BE2C (cell line): ENCODE data around the gene SLX4IP.

Experiments used
- DNase-seq: peaks from one replicate; pipeline ENCODE4 v3.0.0-alpha.2; 2020
- H3K27me3 ChIP-seq: fragments of 250-450 bp; sonication (Bioruptor Pico); 2 replicates; pipeline ENCODE4 v1.5.1; 2020; ENCODE audit warnings: mild to moderate bottlenecking
- H3K36me3 ChIP-seq: fragments of 250-450 bp; sonication (Bioruptor Pico); 2 replicates; pipeline ENCODE4 v1.5.1; 2020; ENCODE audit warnings: mild to moderate bottlenecking
- H3K4me1 ChIP-seq: fragments of 250-450 bp; sonication (Bioruptor Pico); 2 replicates; pipeline ENCODE4 v1.5.1; 2020
- H3K4me3 ChIP-seq: 2 replicates; pipeline ENCODE4 v1.5.1; 2011; ENCODE audit warnings: low read depth, low read length
- H3K9me3 ChIP-seq: fragments of 250-450 bp; sonication (Bioruptor Pico); 2 replicates; pipeline ENCODE4 v1.5.1; 2020
- CTCF ChIP-seq: IDR thresholded peaks from 2 replicates; pipeline ENCODE4 v1.5.1; 2012; ENCODE audit warnings: mild to moderate bottlenecking, low read depth, low read length

The SLX4IP gene

DNA sequence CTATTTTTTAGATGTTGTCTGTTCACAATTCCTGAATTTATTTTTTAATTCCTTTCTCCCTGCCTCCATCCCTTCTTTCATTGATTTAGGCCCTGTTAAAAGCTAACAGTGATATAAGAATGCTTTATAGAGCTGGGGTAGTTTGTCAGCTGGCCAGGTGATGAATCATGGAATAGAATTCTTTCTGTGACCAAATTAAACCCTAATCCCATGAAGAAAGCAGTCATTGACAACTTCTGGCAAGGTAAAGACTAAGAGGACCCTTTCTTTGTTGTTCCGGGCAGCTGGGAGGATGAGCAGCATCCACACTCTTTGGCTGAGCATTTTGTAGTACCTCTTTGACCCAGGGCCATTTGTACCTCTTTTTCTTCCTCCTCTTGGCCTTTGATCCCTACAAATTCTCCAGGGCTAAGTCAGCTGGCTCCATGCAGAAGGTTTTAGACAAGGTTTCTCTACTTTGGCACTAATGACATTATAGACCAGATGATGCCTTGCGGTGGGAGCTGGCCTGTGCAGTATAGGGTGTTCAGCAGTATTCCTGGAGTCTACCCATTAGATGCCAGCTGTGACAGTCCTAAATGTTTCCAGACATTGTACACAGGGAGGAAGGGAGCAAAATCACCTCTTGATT, 102.9 kb downstream of the SLX4IP start:
- no peaks in the 10 kb centered on the region for H3K4me1 ChIP-seq
- no peaks in the 10 kb centered on the region for H3K27me3 ChIP-seq
- DNase-seq: no peak

GRCh38 chr20:10538768-10539167, 103.7 kb downstream of the SLX4IP start:
- H3K9me3 ChIP-seq: no peaks in the 10 kb centered on the region
- no peak overlapping the region for H3K4me3 ChIP-seq
- H3K36me3 ChIP-seq: no peaks in the 10 kb centered on the region
- no peaks in the 10 kb centered on the region for H3K27me3 ChIP-seq
- no peaks in the 10 kb centered on the region for H3K4me1 ChIP-seq
- DNase-seq: no peak
- TF ChIP-seq CTCF: no peak

More for the DNA sequence above, 102.9 kb downstream of the SLX4IP start:
- Histone ChIP-seq H3K4me3 (no peak overlapping the region), H3K9me3 (no peaks in the 10 kb centered on the region), H3K36me3 (no peaks in the 10 kb centered on the region)
- no peak for TF ChIP-seq CTCF

GRCh38 chr20:10539818-10540553, 104.9 kb downstream of the SLX4IP start:
- Histone ChIP-seq H3K36me3 (no peaks in the 10 kb centered on the region), H3K9me3 (no peaks in the 10 kb centered on the region), H3K4me3 (no peak overlapping the region), H3K4me1 (no peaks in the 10 kb centered on the region), H3K27me3 (no peaks in the 10 kb centered on the region)
- DNase-seq: no peak
- TF ChIP-seq CTCF: no peak

GRCh38 chr20:10540636-10541493, 105.8 kb downstream of the SLX4IP start:
- no peak for TF ChIP-seq CTCF
- H3K27me3 ChIP-seq: no peaks in the 10 kb centered on the region
- no peak overlapping the region for H3K4me3 ChIP-seq
- no peak for DNase-seq
- H3K4me1 ChIP-seq: no peaks in the 10 kb centered on the region
- H3K9me3 ChIP-seq: no peaks in the 10 kb centered on the region
- H3K36me3 ChIP-seq: no peaks in the 10 kb centered on the region

- Histone ChIP-seq H3K9me3 (no peaks in the 10 kb centered on the region), H3K4me3 (no peak overlapping the region), H3K4me1 (no peaks in the 10 kb centered on the region), H3K36me3 (no peaks in the 10 kb centered on the region), H3K27me3 (no peaks in the 10 kb centered on the region)
- no peak for TF ChIP-seq CTCF
- no peak for DNase-seq
These were observed 106.7 kb downstream of the SLX4IP start for GRCh38 chr20:10541668-10542411.
